ENCODE data around the gene CCDC197.

The CCDC197 gene

DNA sequence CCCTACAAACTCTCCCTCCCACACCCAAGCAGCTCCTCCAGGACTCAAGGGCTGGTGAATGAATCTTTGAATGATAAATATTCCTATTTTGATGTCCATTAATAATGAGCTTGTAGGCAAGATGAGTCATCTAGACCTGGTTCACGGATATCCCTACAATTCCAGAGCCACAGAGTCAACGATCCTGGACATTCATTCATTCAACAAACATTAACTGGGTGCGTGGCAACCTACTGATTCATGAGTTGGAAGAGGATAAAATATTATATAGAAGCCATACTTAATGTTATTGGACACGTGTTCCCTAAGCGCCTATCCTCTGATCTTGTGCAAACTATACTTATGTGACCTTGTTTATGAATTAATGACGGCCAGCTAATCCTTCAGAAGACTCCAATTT lies 28.6 kb downstream of the CCDC197 start:
- no peak for DNase-seq (ENCODE audit: low read depth)
- no peak overlapping the region for H3K4me3 ChIP-seq (ENCODE audit: low read length)
- no peak for TF ChIP-seq CTCF (conservative IDR thresholded peaks at IDR 0.05; ENCODE audit: low read length)

GRCh38 chr14:94026173-94026888 lies 29.2 kb downstream of the CCDC197 start, which contains the start of gene OTUB2:
Gene OTUB2 (plus strand): TSS chr14:94026340. CDS start chr14:94026538, 198 bp downstream.
- TF ChIP-seq CTCF (conservative IDR thresholded peaks at IDR 0.05; ENCODE audit: low read length): no peak
- peak within 1 kb of the TSS; percentile 60 for H3K4me3 ChIP-seq (ENCODE audit: low read length)
- peak; percentile 98 for DNase-seq (ENCODE audit: low read depth)

DNA sequence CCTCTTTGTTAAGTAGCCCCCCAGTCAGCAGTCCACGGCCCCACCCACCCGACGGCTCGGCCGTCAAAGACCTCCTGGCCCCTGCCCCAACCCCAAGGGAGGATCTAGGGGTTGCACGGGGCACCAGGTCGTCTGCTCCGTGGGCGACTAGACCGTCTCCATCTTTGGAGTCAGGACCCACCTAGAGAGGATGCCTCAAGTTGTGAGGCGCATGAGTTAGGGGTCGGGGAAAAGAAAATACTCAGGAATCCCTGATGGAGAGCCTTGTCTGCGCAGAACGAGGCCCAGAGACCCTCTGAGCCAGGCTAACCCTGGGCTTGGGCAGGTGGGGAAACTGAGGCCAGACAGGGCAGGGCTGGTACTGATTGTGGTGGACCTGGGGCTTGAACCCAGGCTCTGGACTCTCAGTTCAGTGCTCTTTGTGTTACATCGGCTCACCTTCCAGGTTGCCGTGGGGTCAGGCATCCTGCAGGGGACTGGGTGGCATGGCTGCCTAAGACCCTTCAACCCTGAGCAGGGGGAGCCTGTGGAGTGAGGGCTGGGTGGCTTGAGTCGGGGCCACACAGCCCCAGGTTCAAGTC lies 29.9 kb downstream of the CCDC197 start:
- TF ChIP-seq CTCF (conservative IDR thresholded peaks at IDR 0.05; ENCODE audit: low read length): no peak
- H3K4me3 ChIP-seq (ENCODE audit: low read length): peak overlapping the region; percentile 60
- no peak for DNase-seq (ENCODE audit: low read depth)

GRCh38 chr14:94027566-94028449 lies 30.7 kb downstream of the CCDC197 start:
- DNase-seq (ENCODE audit: low read depth): no peak
- no peak for TF ChIP-seq CTCF (conservative IDR thresholded peaks at IDR 0.05; ENCODE audit: low read length)
- H3K4me3 ChIP-seq (ENCODE audit: low read length): no peak overlapping the region

DNA sequence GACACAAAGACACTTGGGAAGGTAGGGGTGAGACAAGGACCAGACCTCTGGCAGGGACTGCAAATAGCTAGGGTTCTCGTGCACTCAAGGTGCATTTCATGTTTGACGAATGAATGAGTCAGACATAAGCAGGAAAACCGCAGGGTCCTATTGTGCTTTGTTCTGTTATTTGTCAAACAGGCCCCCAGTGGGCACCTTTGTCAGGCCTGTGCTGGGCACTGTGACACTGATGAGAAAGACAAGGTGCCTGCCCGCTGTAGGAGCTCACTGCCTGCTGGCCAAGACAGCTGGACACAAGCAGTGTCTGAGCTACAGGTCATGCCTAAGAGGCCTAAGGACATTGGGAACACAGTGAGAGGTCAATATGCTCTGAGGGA lies 31.3 kb downstream of the CCDC197 start:
- DNase-seq (ENCODE audit: low read depth): no peak
- no peak for TF ChIP-seq CTCF (conservative IDR thresholded peaks at IDR 0.05; ENCODE audit: low read length)

DNA sequence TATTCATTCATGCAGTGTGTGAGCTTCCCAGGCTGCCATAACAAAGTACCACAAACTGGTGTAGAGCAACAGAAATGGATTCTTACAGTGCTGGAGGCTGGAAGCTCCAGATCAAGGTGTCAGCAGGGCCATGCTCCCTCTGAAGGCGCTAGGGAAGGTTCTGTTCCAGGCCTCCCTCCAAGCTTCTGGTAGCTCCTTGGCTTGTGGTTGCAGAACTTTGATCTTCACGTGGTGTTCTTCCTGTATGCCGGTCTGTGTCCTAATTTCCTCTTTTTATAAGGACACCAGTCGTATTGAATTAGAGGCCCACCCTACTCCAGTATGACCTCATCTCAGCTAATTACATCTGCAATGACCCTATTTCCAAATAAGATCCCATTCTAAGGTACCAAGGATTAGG lies 32.2 kb downstream of the CCDC197 start:
- TF ChIP-seq CTCF (conservative IDR thresholded peaks at IDR 0.05; ENCODE audit: low read length): no peak
- no peak overlapping the region for H3K4me3 ChIP-seq (ENCODE audit: low read length)
- DNase-seq (ENCODE audit: low read depth): no peak

More for the DNA sequence above, 31.3 kb downstream of the CCDC197 start:
- no peak overlapping the region for H3K4me3 ChIP-seq (ENCODE audit: low read length)

All from AG10803 (cell line).